KMS-11 (cell line): Measurements from ENCODE around the gene MEGF10.

Experiments used
- H2AFZ ChIP-seq: fragments of 200-600 bp; sonication (generic); 2 replicates; pipeline ENCODE4 v1.6.1; 2016; ENCODE audit warnings: antibody characterized with exemption, mixed run types, low read depth
- H3K27ac ChIP-seq: fragments of 200-600 bp; sonication (generic); 2 replicates; pipeline ENCODE4 v1.6.1; 2016; ENCODE audit warnings: mild to moderate bottlenecking, mixed run types
- H3K27me3 ChIP-seq: fragments of 200-600 bp; sonication (generic); 2 replicates; pipeline ENCODE4 v1.6.1; 2017; ENCODE audit warnings: mild to moderate bottlenecking, low read depth, mixed run types, moderate library complexity; ENCODE audit not compliant: insufficient read depth
- H3K36me3 ChIP-seq: fragments of 200-600 bp; sonication (generic); 2 replicates; pipeline ENCODE4 v1.6.1; 2017; ENCODE audit warnings: mild to moderate bottlenecking, mixed run types; ENCODE audit not compliant: insufficient read depth
- H3K4me1 ChIP-seq: fragments of 200-600 bp; sonication (generic); 2 replicates; pipeline ENCODE4 v1.6.1; 2016; ENCODE audit warnings: mild to moderate bottlenecking, low read depth, mixed run types; ENCODE audit not compliant: poor library complexity, severe bottlenecking
- H3K4me2 ChIP-seq: fragments of 200-600 bp; sonication (generic); 2 replicates; pipeline ENCODE4 v1.7.0; 2016; ENCODE audit warnings: mild to moderate bottlenecking, mixed run types
- H3K4me3 ChIP-seq: fragments of 200-600 bp; sonication (generic); IDR thresholded peaks from 2 replicates; pipeline ENCODE4 v1.6.1; 2017; ENCODE audit warnings: low read depth, low read length, mixed read lengths; ENCODE audit not compliant: insufficient read depth
- H3K79me2 ChIP-seq: fragments of 200-600 bp; sonication (generic); 2 replicates; pipeline ENCODE4 v1.6.1; 2016; ENCODE audit warnings: low read depth, mixed run types; ENCODE audit not compliant: insufficient read depth
- H3K9ac ChIP-seq: fragments of 200-600 bp; sonication (generic); 2 replicates; pipeline ENCODE4 v1.6.1; 2016; ENCODE audit warnings: mild to moderate bottlenecking, mixed run types
- H4K20me1 ChIP-seq: fragments of 200-600 bp; sonication (generic); 2 replicates; pipeline ENCODE4 v1.6.1; 2016; ENCODE audit warnings: mild to moderate bottlenecking, mixed run types; ENCODE audit not compliant: insufficient read depth
- TF ChIP-seq, protein P1 (sequence below): fragments of 200-600 bp; sonication (generic); conservative IDR thresholded peaks from 2 replicates; pipeline ENCODE4 v1.6.1; 2017; ENCODE audit warnings: low read depth, mild to moderate bottlenecking, antibody characterized with exemption, low read length, moderate library complexity, mixed read lengths

MEGF10 gene

GRCh38 chr5:127421471-127421870 lies 130.9 kb downstream of the MEGF10 start:
- Histone ChIP-seq H3K4me3 (no peak overlapping the region), H3K36me3 (no peaks in the 10 kb centered on the region), H4K20me1 (no peaks in the 10 kb centered on the region), H2AFZ (no peak overlapping the region), H3K9ac (no peak overlapping the region), H3K27me3 (no peaks in the 10 kb centered on the region), H3K79me2 (no peaks in the 10 kb centered on the region), H3K4me1 (no peaks in the 10 kb centered on the region), H3K27ac (no peak overlapping the region), H3K4me2 (no peak overlapping the region)
- TF ChIP-seq, protein P1, sequence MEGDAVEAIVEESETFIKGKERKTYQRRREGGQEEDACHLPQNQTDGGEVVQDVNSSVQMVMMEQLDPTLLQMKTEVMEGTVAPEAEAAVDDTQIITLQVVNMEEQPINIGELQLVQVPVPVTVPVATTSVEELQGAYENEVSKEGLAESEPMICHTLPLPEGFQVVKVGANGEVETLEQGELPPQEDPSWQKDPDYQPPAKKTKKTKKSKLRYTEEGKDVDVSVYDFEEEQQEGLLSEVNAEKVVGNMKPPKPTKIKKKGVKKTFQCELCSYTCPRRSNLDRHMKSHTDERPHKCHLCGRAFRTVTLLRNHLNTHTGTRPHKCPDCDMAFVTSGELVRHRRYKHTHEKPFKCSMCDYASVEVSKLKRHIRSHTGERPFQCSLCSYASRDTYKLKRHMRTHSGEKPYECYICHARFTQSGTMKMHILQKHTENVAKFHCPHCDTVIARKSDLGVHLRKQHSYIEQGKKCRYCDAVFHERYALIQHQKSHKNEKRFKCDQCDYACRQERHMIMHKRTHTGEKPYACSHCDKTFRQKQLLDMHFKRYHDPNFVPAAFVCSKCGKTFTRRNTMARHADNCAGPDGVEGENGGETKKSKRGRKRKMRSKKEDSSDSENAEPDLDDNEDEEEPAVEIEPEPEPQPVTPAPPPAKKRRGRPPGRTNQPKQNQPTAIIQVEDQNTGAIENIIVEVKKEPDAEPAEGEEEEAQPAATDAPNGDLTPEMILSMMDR = no peak

- H3K4me2 ChIP-seq = no peak overlapping the region
- H3K4me3 ChIP-seq = no peak overlapping the region
- H3K79me2 ChIP-seq = no peaks in the 10 kb centered on the region
- no peaks in the 10 kb centered on the region for H3K27me3 ChIP-seq
- no peak overlapping the region for H3K27ac ChIP-seq
- TF ChIP-seq, protein P1 = no peak
- no peaks in the 10 kb centered on the region for H4K20me1 ChIP-seq
- no peak overlapping the region for H3K9ac ChIP-seq
- H3K36me3 ChIP-seq = no peaks in the 10 kb centered on the region
- H2AFZ ChIP-seq = no peak overlapping the region
- H3K4me1 ChIP-seq = no peaks in the 10 kb centered on the region
Measured at GRCh38 chr5:127423173-127423798, 132.7 kb downstream of the MEGF10 start.

GRCh38 chr5:127425037-127425436 lies 134.4 kb downstream of the MEGF10 start:
- H3K4me3 ChIP-seq = no peak overlapping the region

GRCh38 chr5:127425868-127426267 lies 135.3 kb downstream of the MEGF10 start:
- H3K27me3 ChIP-seq = no peaks in the 10 kb centered on the region
- H3K4me3 ChIP-seq = no peak overlapping the region
- H3K4me2 ChIP-seq = no peak overlapping the region
- H3K27ac ChIP-seq = no peak overlapping the region
- no peaks in the 10 kb centered on the region for H4K20me1 ChIP-seq
- no peak overlapping the region for H3K9ac ChIP-seq
- H3K79me2 ChIP-seq = no peaks in the 10 kb centered on the region
- no peaks in the 10 kb centered on the region for H3K36me3 ChIP-seq
- H2AFZ ChIP-seq = no peak overlapping the region
- no peaks in the 10 kb centered on the region for H3K4me1 ChIP-seq
- TF ChIP-seq, protein P1 = no peak

More at GRCh38 chr5:127425037-127425436, 134.4 kb downstream of the MEGF10 start:
- Histone ChIP-seq H2AFZ (no peak overlapping the region), H3K4me2 (no peak overlapping the region), H3K4me1 (no peaks in the 10 kb centered on the region), H3K27ac (no peak overlapping the region), H3K79me2 (no peaks in the 10 kb centered on the region), H3K9ac (no peak overlapping the region), H3K36me3 (no peaks in the 10 kb centered on the region), H3K27me3 (no peaks in the 10 kb centered on the region), H4K20me1 (no peaks in the 10 kb centered on the region)
- TF ChIP-seq, protein P1 = no peak
